HFFc6 (cell line): Measurements from ENCODE around the gene CPNE4. TPM values are rescaled to one million over a fixed set of nuclear protein-coding genes. Genes with fewer than 3 reads are reported as not detected.

Experiments
- DNase-seq: peaks from one replicate; pipeline ENCODE4 v3.0.0-alpha.2; 2018
- H3K27ac Mint-ChIP-seq: 2 replicates; pipeline ENCODE4 v1.8.0; 2020; ENCODE audit warnings: mild to moderate bottlenecking, mixed read lengths
- H3K27me3 Mint-ChIP-seq: 2 replicates; pipeline ENCODE4 v1.8.0; 2021; ENCODE audit warnings: mild to moderate bottlenecking, moderate library complexity, mixed read lengths; ENCODE audit not compliant: insufficient read depth
- H3K36me3 Mint-ChIP-seq: 2 replicates; pipeline ENCODE4 v1.8.0; 2021; ENCODE audit warnings: low read depth, mixed read lengths
- H3K4me1 Mint-ChIP-seq: 2 replicates; pipeline ENCODE4 v1.8.0; 2020; ENCODE audit warnings: low read depth, mixed read lengths
- H3K4me3 Mint-ChIP-seq: 2 replicates; pipeline ENCODE4 v1.8.0; 2020; ENCODE audit warnings: mild to moderate bottlenecking, moderate library complexity, mixed read lengths
- H3K9me3 Mint-ChIP-seq: 2 replicates; pipeline ENCODE4 v1.8.0; 2020; ENCODE audit warnings: mild to moderate bottlenecking, mixed read lengths
- total RNA-seq, 6 experiments: library from RNA; stranded (reverse); fragmentation: NEBNext Ultra II Directional; extraction: Animal tissue kit (Norgen Biotek cat#: 25700); gene quantifications; 2 replicates in 1 of 6; 3 replicates in 5 of 6; pipeline ENCODE4 v1.2.3, GENCODE V29; 2021
- TF ChIP-seq, protein P1 (sequence below): fragments of 200-600 bp; sonication (generic); IDR thresholded peaks from 2 replicates; pipeline ENCODE4 v1.5.0; 2021; ENCODE audit warnings: antibody characterized with exemption, mild to moderate bottlenecking

The CPNE4 gene
- total RNA-seq, 6 experiments from 2014 or later = not detected

DNA sequence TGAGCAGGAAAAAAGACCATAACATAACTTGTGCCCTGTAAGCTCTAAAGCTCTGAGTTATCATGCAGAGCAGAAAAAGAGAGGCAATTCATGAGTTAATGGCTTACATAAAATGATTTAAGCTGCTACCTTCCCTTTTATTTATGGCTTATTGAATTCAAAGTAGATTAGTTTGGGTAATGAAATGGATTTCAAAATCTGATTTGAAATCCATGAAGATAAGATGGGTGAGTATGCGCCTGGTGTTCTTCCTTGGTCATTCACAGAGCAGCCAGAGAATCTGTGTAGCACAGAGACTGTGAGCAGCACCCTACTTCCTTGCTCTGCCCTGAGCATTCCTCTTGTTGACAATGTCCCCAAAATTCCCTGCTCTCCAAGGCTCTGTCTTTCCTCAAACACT lies 495.8 kb downstream of the CPNE4 start:
- DNase-seq = no peak

DNA sequence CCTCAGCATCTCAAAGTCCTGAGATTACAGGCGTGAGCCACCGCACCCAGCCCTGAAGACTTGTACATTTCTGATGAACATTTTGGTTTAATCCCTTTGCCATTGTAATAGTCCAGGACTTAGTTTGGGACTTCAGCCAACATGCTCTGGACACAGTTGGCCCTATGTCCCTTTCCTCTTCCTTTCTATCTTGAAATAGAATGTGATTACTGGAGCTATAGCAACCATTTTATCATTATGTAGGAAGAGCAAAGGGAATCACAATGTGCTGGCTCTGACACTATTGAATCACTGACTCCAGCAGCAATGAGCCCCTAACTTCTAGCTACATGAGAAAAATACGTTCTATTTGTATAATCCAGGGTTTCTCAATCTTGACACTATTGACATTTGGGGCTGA lies 497.3 kb downstream of the CPNE4 start:
- peaks cover 30% of the 10 kb centered on the region for H3K4me1 Mint-ChIP-seq
- TF ChIP-seq, protein P1, sequence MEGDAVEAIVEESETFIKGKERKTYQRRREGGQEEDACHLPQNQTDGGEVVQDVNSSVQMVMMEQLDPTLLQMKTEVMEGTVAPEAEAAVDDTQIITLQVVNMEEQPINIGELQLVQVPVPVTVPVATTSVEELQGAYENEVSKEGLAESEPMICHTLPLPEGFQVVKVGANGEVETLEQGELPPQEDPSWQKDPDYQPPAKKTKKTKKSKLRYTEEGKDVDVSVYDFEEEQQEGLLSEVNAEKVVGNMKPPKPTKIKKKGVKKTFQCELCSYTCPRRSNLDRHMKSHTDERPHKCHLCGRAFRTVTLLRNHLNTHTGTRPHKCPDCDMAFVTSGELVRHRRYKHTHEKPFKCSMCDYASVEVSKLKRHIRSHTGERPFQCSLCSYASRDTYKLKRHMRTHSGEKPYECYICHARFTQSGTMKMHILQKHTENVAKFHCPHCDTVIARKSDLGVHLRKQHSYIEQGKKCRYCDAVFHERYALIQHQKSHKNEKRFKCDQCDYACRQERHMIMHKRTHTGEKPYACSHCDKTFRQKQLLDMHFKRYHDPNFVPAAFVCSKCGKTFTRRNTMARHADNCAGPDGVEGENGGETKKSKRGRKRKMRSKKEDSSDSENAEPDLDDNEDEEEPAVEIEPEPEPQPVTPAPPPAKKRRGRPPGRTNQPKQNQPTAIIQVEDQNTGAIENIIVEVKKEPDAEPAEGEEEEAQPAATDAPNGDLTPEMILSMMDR = no peak
- no peaks in the 10 kb centered on the region; the same call in 1 of the 2 replicates for H3K27me3 Mint-ChIP-seq
- H3K36me3 Mint-ChIP-seq = no peaks in the 10 kb centered on the region
- H3K27ac Mint-ChIP-seq = no peak overlapping the region
- no peak for DNase-seq
- H3K4me3 Mint-ChIP-seq = no peak overlapping the region
- no peaks in the 10 kb centered on the region for H3K9me3 Mint-ChIP-seq

More for the DNA sequence above, 495.8 kb downstream of the CPNE4 start:
- Mint-ChIP-seq H3K27ac (no peak overlapping the region), H3K4me1 (peaks cover 36% of the 10 kb centered on the region), H3K4me3 (no peak overlapping the region), H3K27me3 (no peaks in the 10 kb centered on the region; the same call in 1 of the 2 replicates), H3K36me3 (no peaks in the 10 kb centered on the region), H3K9me3 (no peaks in the 10 kb centered on the region)
- TF ChIP-seq, protein P1 = no peak

DNA sequence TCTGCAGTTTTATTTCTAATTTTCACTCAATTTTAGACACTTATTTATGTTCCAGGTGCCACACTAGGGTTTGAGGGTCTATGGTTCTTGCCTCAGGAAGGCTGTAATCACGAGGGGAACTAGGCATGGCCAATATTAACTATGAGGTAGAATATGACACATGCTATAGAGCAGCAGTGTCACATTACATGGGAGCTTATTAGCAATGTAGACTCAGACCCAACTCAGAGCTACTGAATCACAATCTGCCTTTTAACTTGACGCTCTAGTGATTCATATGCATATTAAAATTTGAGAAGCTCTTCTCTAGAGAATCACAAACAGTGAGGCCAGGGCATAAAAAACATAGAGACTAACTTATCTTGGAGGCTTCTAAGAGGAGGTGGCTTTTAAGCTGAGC lies 499.2 kb downstream of the CPNE4 start:
- H3K27me3 Mint-ChIP-seq = no peaks in the 10 kb centered on the region; the same call in 1 of the 2 replicates
- peak; percentile 85 for DNase-seq
- TF ChIP-seq, protein P1 = no peak
- no peaks in the 10 kb centered on the region for H3K9me3 Mint-ChIP-seq
- peak overlapping the region; percentile 30; the same call in 1 of the 2 replicates for H3K4me3 Mint-ChIP-seq
- H3K27ac Mint-ChIP-seq = peak overlapping the region; percentile 69
- H3K4me1 Mint-ChIP-seq = peaks cover 27% of the 10 kb centered on the region
- H3K36me3 Mint-ChIP-seq = no peaks in the 10 kb centered on the region

DNA sequence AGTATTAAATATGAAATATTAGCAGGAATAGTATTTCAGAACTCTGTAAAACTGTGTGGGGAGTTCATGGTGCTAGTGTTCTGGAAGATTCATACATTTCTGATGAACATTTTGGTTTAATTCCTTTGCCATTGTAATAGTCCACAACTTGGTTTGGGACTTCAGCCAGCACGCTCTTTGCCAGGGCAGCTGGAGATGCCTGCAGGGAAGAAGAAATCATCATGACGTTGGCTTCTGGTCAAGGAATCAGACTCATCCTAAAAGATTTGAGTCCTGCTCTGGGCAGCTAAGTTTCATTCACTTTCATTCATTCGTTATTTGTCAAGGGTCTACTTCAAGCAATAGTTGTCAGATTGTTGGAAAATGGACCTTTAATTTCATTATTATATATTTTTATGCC lies 499.7 kb downstream of the CPNE4 start:
- Mint-ChIP-seq H3K36me3 (no peaks in the 10 kb centered on the region), H3K27ac (peak overlapping the region; percentile 69; the same call in 1 of the 2 replicates), H3K9me3 (no peaks in the 10 kb centered on the region), H3K4me3 (0 out of 2 replicates have a peak overlapping the region, but pooled peaks have one; percentile 30), H3K4me1 (peaks cover 22% of the 10 kb centered on the region), H3K27me3 (no peaks in the 10 kb centered on the region; the same call in 1 of the 2 replicates)
- peak; percentile 71 for DNase-seq
- TF ChIP-seq, protein P1 = no peak

DNA sequence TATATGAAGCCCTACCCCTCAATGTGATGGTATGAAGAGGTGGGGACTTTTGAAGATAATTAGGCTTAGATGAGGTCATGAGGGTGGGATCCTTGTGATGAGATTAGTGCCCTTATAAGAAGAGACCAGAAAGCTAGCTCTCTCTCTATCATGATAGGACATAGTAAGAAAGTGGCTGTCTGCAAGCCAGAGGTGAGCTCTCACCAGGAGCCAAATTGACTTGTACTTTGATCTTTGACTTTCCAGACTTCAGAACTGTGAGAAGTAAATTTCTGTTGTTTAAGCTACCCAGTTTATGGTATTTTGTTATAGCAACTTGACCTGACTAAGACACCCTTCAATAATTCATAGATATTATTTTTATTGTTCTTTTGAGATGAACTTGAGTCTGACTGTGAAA lies 502.2 kb downstream of the CPNE4 start:
- Mint-ChIP-seq H3K9me3 (no peaks in the 10 kb centered on the region), H3K4me3 (no peak overlapping the region), H3K4me1 (peaks cover 18% of the 10 kb centered on the region), H3K36me3 (no peaks in the 10 kb centered on the region), H3K27me3 (peaks cover 3% of the 10 kb centered on the region; the same call in 1 of the 2 replicates), H3K27ac (no peak overlapping the region)
- no peak for DNase-seq
- TF ChIP-seq, protein P1 = no peak

DNA sequence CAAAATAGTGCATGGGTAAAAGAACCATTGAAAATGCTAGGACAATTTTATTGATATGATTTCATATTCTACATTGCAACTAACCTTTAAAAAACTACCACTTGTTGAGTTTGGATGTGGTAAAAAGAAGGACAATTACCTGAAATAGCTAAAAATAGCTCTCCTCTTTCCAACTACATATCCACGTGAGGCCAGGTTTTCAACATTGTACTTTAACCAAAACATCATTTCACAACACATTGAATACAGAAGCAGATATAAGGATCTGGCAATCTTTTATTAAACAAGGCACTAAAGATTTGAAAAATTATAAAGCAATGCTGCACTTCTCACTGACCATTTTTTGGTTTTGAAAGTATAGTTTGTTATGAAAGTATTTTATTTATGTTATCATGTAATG lies 504.0 kb downstream of the CPNE4 start:
- Mint-ChIP-seq H3K4me3 (no peak overlapping the region), H3K27me3 (peaks cover 5% of the 10 kb centered on the region; the same call in 1 of the 2 replicates), H3K27ac (no peak overlapping the region), H3K4me1 (peaks cover 13% of the 10 kb centered on the region), H3K36me3 (no peaks in the 10 kb centered on the region), H3K9me3 (no peaks in the 10 kb centered on the region)
- TF ChIP-seq, protein P1 = no peak
- DNase-seq = no peak
